Osteoblast (primary cell): ENCODE results near the gene ZBTB22. TPM values are rescaled to one million over a fixed set of nuclear protein-coding genes. Genes with fewer than 3 reads are reported as not detected.
A peak's percentile ranks its signal among the peaks of the same experiment; 100 is the strongest.

Experiments used
- DNase-seq: peaks from one replicate; pipeline ENCODE4 v3.0.0; 2011; ENCODE audit warnings: low spot score, mixed read lengths; ENCODE audit not compliant: insufficient read length; ENCODE audit errors: missing footprints
- H2AFZ ChIP-seq: 2 replicates; pipeline ENCODE4 v1.6.0; 2011; ENCODE audit warnings: mild to moderate bottlenecking, low read length
- H3K27ac ChIP-seq: 2 replicates; pipeline ENCODE4 v1.5.1; 2011; ENCODE audit warnings: mild to moderate bottlenecking, low read depth, low read length, moderate library complexity
- H3K27me3 ChIP-seq: 2 replicates; pipeline ENCODE4 v1.6.0; 2012; ENCODE audit warnings: mild to moderate bottlenecking, control low read depth, inconsistent platforms, low read length, moderate library complexity; ENCODE audit not compliant: insufficient read depth
- H3K36me3 ChIP-seq: 2 replicates; pipeline ENCODE4 v1.5.1; 2011; ENCODE audit warnings: mild to moderate bottlenecking, low read length, control low read depth, moderate library complexity; ENCODE audit not compliant: insufficient read depth
- H3K4me1 ChIP-seq: 2 replicates; pipeline ENCODE4 v1.5.1; 2011; ENCODE audit warnings: mild to moderate bottlenecking, low read length, control low read depth, moderate library complexity; ENCODE audit not compliant: insufficient read depth
- H3K4me2 ChIP-seq: 2 replicates; pipeline ENCODE4 v1.6.0; 2011; ENCODE audit warnings: mild to moderate bottlenecking, low read length; ENCODE audit not compliant: insufficient read depth
- H3K4me3 ChIP-seq: fragments of 200-600 bp; sonication (generic); 3 replicates; pipeline ENCODE4 v1.5.1; 2012; ENCODE audit warnings: mild to moderate bottlenecking, low read length, inconsistent platforms; ENCODE audit not compliant: insufficient read depth
- H3K79me2 ChIP-seq: 2 replicates; pipeline ENCODE4 v1.6.0; 2012; ENCODE audit warnings: mild to moderate bottlenecking, low read length, control low read depth, inconsistent platforms; ENCODE audit not compliant: insufficient read depth
- H3K9me3 ChIP-seq: 2 replicates; pipeline ENCODE4 v1.5.1; 2011; ENCODE audit warnings: low read depth, low read length, control low read depth
- H4K20me1 ChIP-seq: 2 replicates; pipeline ENCODE4 v1.6.0; 2012; ENCODE audit warnings: mild to moderate bottlenecking, low read length, control low read depth; ENCODE audit not compliant: insufficient read depth
- CTCF ChIP-seq: IDR thresholded peaks from 2 replicates; pipeline ENCODE4 v1.5.1; 2011; ENCODE audit warnings: mild to moderate bottlenecking, low read depth, low read length, moderate library complexity; ENCODE audit errors: extremely low read depth
- total RNA-seq: library from RNA; depleted of rRNA; stranded (reverse); fragments of >200 nt; gene quantifications from 2 replicates; pipeline ENCODE4 v1.2.3, GENCODE V29; 2012

ZBTB22 gene
- total RNA-seq, 1 donor: 19.5 TPM

DNA sequence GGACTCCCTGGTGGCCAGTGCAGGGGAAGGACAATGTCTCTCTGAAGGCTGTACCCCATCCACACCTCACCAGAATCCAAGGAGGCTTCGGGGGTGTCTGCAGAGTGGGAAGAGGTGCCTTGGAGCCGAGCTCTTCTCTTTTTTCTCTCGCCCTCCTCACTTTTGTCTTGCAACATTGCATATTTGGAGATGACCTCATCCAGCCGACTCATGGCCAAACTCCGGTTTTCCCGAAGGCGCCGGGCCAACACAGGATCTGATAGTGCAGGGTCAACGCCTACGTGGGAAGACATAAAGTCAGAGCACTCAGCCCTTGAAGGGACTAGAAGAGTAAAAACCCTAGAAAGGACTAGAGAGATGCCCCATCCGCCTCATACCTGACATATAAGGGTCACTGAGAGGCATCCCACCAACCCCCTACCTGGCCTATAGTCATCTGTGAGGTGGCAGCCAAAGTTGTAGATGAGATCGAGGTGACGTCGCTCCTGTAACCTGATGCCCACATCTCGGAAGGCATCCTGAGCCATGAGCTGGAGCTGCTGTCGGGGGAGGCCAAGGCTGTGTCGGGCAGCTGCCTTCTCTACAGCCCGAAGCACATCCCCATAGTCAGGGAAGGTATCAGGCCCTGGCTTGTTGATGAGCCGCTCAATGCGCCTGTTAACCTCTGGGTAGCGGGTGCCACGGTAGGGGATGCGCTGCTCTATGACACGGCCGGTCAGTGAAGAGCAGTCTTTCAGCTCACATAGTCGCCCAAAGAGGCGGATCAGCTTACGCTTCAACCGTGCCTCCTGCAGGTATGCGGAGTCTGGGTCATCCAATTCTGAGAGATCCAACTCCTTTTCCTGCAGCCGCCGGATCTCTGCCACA is 3.0 kb upstream of the ZBTB22 start:
- Histone ChIP-seq H2AFZ (peak overlapping the region; percentile 73), H3K27me3 (no peaks in the 10 kb centered on the region), H3K4me3 (peak overlapping the region; percentile 89), H3K36me3 (peaks cover 19% of the 10 kb centered on the region), H3K4me2 (peak overlapping the region; percentile 98), H3K79me2 (peaks cover 41% of the 10 kb centered on the region), H4K20me1 (peaks cover 18% of the 10 kb centered on the region), H3K9me3 (no peaks in the 10 kb centered on the region), H3K27ac (peak overlapping the region; percentile 98), H3K4me1 (peaks cover 55% of the 10 kb centered on the region)
- no peak for TF ChIP-seq CTCF
- peak; percentile 92 for DNase-seq

DNA sequence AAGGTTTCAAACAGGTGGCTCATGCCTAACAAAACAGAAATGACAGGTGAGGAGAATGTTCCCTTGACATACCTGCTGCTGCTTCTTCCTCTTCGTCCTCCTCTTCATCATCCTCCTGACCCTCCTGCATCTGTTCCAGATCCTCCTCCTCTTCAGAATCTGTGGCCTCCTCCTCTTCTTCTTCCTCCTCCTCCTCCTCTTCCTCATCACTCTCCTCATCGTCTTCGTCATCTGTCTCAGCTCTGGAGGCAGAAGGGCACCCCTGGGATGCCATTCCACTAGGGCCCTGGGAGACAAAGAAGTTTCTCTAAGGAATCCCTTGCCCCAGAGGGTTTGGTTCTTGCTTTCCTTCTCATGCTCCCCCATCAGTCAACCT is 2.4 kb upstream of the ZBTB22 start:
- TF ChIP-seq CTCF: no peak
- H3K9me3 ChIP-seq: no peaks in the 10 kb centered on the region
- peaks cover 57% of the 10 kb centered on the region for H3K4me1 ChIP-seq

DNA sequence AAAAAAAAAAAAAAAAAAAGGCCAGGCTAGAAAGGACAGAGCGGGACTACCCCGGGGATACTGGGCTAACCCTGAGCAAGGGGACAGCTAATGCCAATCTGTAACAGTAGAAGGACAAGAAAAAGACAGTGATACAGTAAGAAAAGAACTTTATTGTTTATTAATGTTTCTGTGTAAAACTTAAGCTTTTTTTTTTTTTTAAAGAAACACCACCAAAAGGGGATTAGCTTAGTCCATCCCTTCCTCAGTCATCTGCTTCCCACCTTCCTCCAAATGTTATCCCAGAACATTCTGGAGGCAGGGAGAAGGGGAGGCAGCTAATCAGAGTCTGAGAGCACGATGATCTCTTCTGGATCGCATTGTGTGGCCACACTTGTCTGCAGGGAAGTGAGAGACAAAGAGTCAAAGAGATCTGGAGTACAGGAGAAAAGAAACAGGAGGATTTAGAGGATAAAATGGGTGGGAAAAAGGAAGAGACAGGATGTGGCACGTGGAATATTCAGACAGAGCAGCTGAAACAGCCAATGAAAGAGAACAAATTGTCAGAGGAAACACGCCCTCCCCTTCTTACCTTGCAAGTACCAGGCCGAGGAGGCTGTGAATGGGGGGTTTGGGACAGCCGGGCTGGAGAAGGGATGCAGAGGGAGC is 1.0 kb upstream of the ZBTB22 start:
- Histone ChIP-seq H3K9me3 (no peaks in the 10 kb centered on the region), H3K36me3 (peaks cover 19% of the 10 kb centered on the region), H3K79me2 (peaks cover 50% of the 10 kb centered on the region), H3K27ac (peak overlapping the region; percentile 98), H3K4me1 (peaks cover 58% of the 10 kb centered on the region), H4K20me1 (peaks cover 18% of the 10 kb centered on the region), H3K4me2 (peak overlapping the region; percentile 98), H2AFZ (no peak overlapping the region), H3K27me3 (no peaks in the 10 kb centered on the region), H3K4me3 (peak overlapping the region; percentile 70)
- no peak for DNase-seq
- no peak for TF ChIP-seq CTCF

More for the DNA sequence above, 2.4 kb upstream of the ZBTB22 start:
- H3K79me2 ChIP-seq: peaks cover 41% of the 10 kb centered on the region
- H3K27ac ChIP-seq: peak overlapping the region; percentile 98
- DNase-seq: no peak
- peaks cover 18% of the 10 kb centered on the region for H4K20me1 ChIP-seq
- peaks cover 19% of the 10 kb centered on the region for H3K36me3 ChIP-seq
- H3K4me2 ChIP-seq: peak overlapping the region; percentile 98
- peak overlapping the region; percentile 73 for H2AFZ ChIP-seq
- no peaks in the 10 kb centered on the region for H3K27me3 ChIP-seq
- peak overlapping the region; percentile 89 for H3K4me3 ChIP-seq

GRCh38 chr6:33317419-33317668 is 200 bp downstream of the ZBTB22 start:
- DNase-seq: peak; percentile 93
- Histone ChIP-seq H3K36me3 (peaks cover 19% of the 10 kb centered on the region), H3K27ac (no peak overlapping the region), H3K4me2 (peak overlapping the region; percentile 75), H2AFZ (no peak overlapping the region), H4K20me1 (peaks cover 21% of the 10 kb centered on the region), H3K27me3 (no peaks in the 10 kb centered on the region), H3K79me2 (peaks cover 57% of the 10 kb centered on the region), H3K9me3 (no peaks in the 10 kb centered on the region), H3K4me3 (peak overlapping the region; percentile 70), H3K4me1 (peaks cover 56% of the 10 kb centered on the region)
- no peak for TF ChIP-seq CTCF
